CD4-positive, alpha-beta T cell treated with Interleukin-21 for 1 hour (primary cell): ENCODE results near the gene SLC8A2.
"Not testable (repeated sequence)": the region's sequence is repeated elsewhere in the genome, so short reads cannot be mapped to it uniquely, and the experiment has no call there.

Source experiments
- DNase-seq: peaks from one replicate; pipeline ENCODE4 v3.0.0-alpha.2; 2020

The SLC8A2 gene

GRCh38 chr19:47499863-47500830 lies 28.5 kb upstream of the SLC8A2 start:
- DNase-seq: no peak

- no peak for DNase-seq
These were observed 27.7 kb upstream of the SLC8A2 start for GRCh38 chr19:47499371-47499770.

GRCh38 chr19:47498561-47498960 lies 26.9 kb upstream of the SLC8A2 start:
- DNase-seq: no peak

- DNase-seq: no peak
These were observed 26.3 kb upstream of the SLC8A2 start for GRCh38 chr19:47497821-47498520.

- DNase-seq: no peak
These were observed 25.5 kb upstream of the SLC8A2 start for GRCh38 chr19:47497050-47497766.

DNA sequence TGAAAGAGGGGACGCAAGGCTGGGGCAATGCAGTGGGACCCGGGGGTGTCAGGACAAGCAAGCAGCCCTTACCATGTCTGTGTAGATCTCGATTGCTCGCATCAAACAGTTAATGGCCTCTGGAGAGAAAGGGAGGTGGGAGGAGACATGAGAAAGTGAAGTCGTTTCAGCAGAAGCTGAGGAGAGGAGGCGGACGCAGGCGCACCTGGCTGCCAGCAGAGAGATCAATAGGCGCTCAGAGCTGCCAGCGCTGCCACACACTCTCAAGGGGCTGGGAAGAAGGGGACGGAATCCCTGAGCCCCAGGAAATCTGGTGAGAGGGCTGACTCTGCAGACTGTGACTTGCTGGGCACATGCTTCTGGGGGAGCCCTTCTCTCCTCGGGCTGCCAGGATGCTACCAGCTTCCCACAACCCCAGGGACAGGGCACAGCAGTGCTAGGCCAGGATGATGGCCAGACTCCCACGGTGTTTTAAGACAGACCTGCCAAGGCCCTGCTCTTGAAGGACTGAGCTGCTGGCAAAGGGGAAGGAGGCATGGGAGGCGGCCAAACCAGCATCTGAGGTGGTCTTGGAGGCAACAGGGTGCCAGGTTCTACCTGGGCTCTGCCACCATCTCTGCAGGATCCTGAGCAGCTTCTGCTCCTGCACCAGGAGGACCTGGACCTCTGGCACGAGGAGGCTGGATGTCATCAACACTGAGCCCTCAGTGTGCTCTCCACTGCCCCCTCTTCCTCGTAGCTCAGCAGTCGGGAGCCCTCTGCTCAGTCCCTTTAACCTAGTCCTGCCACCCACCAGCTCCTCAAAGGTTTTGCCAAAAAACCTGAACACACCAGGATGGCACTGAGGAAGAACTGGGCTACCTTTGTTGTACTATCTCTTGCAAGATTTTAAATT lies 24.0 kb upstream of the SLC8A2 start:
- no peak for DNase-seq

DNA sequence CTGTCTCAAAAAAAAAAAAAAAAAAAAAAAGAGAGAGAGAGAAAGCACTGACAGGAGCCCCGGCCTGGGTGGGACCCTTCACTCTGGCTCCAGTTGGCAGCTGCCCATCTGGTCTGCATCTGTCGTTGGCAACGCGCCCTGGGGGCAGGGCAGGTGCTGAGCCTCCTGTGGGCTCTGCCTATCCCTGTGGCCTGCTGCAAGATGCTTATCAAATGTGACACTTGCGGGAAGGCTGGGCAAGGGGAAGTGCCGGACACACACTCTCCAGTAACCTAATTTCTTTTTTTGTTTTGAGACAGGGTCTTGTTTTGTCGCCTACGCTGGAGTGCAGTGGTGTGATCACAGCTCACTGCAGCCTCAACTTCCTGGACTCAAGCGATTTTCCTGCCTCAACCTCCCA lies 23.0 kb upstream of the SLC8A2 start:
- no peak for DNase-seq

GRCh38 chr19:47494211-47494547 lies 22.5 kb upstream of the SLC8A2 start:
- DNase-seq: no peak

GRCh38 chr19:47493378-47494210 lies 21.9 kb upstream of the SLC8A2 start:
- no peak for DNase-seq

DNA sequence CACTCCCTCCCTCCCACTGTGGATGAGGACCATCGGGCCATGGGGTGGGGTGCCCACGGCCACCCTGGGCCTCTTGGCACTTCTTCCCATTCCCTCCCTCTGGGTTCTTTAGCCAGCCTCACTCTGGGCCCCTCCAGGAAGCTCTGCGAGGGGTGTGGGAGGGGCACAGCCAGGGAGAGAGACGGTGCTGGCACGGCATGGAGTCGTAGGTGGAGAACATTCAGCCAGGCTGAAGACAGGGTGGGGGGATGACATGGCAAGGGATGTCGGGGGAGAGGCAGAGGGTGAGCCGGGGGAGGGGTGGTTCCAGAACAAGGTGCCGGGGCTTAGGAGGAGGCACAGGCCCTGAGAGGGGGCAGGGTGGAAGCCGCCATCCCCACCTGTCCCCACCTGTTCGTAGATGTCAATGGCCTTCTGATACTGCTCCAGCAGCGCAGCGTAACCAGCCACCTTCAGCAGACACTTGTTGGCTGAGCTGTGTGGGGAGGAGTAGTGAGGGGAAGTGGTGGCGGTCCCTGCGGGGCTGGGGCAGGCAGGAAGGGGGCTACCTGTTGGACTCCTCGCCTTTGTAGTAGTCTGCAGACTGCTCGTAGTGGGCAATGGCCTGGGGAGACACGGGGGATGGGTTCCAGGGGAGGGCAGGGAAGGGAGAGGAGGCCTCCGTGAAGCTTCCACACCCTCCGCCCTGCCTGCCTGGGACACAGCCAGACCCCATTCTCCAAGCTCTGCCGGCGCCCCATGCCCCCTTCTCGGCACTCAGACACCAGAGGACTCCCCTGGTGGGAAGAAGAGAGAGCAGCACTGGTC lies 21.1 kb upstream of the SLC8A2 start:
- DNase-seq: no peak

DNA sequence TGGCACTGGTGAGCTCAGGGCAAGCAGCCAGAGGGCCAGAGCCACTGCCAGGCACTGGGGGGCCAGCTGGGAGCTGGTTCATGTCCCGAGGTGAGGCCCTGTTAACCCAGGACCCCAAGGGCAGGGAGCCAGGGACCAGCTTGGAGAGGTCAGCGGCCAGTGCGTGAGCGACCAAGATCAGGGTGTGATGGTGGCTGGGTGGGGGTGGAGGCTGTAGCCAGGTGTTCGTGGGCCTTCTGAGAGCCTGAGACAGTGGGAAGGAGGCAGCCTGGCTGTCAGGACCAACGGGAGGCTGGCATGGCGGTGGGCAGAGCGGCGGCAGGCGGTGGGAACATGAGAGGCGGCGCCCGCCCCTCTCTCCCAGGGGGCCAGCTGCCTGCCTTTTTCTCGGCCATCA lies 20.4 kb upstream of the SLC8A2 start:
- no peak for DNase-seq

- no peak for DNase-seq
These were observed 19.9 kb upstream of the SLC8A2 start for GRCh38 chr19:47491358-47492136.

DNA sequence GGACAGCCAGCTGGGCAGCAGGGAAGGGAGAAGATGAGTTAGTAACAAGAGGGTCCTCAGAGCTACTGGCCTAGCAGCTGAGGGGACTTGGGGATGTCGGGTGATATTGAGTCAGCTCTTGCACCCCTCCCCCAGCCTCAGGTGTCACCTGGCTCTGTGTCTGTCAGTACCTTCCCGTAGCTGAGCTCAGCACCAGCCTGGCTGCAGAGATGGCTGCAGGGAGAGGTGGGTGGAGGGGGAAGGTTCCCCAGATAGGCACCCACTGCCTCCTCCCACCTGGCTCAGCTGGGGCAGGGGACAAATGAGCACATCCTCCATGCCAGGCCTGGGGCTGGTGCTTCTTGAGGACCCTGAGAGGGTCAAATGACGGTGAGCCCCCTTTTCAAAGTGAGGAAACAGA lies 19.2 kb upstream of the SLC8A2 start:
- no peak for DNase-seq

GRCh38 chr19:47490031-47490430 lies 18.3 kb upstream of the SLC8A2 start:
- DNase-seq: no peak

GRCh38 chr19:47489072-47489914 lies 17.6 kb upstream of the SLC8A2 start:
- no peak for DNase-seq

DNA sequence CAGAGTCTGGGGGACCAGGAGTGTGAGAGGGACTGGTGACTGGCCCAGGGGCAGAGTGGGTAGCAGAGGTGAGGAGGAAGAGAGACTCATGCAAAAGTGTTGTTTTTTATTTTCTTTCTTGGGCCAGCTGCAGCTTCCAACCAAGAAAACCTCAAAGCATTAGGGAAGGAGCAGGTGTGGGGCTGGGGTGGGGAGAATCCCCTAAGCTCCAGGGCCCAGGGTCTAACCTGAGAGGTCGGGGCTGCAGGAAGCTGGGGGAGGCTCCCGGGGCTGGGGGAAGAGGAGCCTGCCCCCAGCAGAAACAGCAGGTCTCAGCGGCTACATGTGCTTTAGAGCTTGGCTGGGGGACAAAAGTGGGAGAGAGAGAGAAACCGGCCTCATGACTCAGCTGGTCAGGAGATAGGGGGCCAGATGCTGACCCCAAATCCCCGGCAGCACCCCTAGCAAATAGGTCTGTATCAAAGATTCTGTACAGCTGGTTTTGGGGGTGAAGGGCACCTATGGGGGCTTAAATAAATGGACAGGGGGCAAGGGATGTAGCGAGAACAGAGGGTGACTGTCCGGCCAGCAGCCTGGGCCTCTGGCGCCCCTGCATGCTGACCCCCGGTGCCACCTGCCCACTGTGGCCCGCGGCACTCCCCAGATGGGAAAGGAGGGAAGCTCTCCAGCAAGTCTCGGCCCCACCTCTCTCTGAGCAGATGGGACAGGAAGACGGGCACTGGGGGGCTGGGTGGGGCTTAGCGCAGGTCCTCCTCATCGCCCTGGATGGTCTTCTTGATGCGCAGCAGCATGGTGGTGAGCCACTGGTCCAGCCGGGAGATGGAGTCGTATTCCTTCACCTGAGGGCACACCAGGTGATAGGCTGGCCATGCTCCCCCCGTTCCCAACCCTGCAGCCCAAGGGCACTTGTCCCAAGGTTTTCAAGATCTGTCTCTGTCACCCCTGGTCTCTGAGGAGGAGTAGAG lies 16.1 kb upstream of the SLC8A2 start:
- no peak for DNase-seq

GRCh38 chr19:47486900-47487299 lies 15.2 kb upstream of the SLC8A2 start:
- no peak for DNase-seq

- DNase-seq: not testable (repeated sequence)
These were observed 14.5 kb upstream of the SLC8A2 start for GRCh38 chr19:47486220-47486619.
